Measurements from ENCODE around the gene LCMT1.

DNA sequence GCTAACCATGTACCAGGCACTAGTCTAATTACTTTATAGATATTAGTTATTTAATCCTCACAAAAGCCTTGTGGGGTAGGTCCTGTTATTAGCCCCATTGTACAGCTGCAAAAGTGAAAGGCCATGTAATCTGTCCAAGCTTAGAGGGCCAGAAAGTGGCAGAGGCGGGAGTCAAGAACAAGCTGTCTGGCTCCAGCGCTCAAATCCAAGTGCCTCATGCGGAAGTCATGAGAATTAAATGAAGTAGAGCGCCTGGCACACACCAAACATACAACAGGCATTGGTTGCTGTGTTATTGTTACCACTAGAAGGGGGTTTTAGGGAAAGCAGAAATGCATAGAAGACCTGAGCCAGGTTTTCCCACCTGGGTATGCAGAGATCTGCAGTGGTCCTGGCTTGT is 106.4 kb downstream of the LCMT1 start:
- TF ChIP-seq EZH2 (IDR thresholded peaks at IDR 0.05; ENCODE audit: insufficient read depth, poor library complexity, severe bottlenecking): no peak
- TF ChIP-seq EZH2phosphoT487 (IDR thresholded peaks at IDR 0.05; ENCODE audit: insufficient read depth, low read depth): no peak

Measured in GM23248 (cell line).